Measurements from ENCODE around the gene WWOX. TPM values are rescaled to one million over a fixed set of nuclear protein-coding genes. Genes with fewer than 3 reads are reported as not detected.

Gene WWOX
- total and polyA plus RNA-seq, 2 of the 8 experiments (the other 6 are each of a cell fraction or from before 2014, with no cell fraction given): 5.4 to 16.7 TPM

DNA sequence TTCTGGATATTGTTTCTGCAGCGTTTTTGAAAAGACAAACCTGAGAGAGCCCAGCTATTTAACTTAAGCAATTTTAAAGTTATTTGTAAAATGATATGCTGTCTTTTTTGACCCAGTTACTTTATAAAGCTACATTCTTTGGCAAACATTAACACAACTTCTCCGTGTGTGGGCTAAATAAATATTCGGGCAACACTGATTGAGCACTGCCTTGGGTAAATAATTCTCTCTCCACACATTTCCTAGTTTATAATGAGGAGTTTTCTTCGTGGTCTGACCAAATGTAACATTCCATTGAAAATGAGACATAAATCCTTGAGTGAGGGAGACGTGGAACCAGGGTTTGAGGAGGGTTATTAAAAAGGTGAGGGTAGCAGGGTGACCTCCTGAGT is 142.8 kb downstream of the WWOX start (continued):
- TF ChIP-seq GTF2F1 (IDR thresholded peaks at IDR 0.05; ENCODE audit: borderline replicate concordance, low read depth, low read length): no peak

Data from H1 (cell line).